Measurements from ENCODE around the gene ACOX3.

The ACOX3 gene

DNA sequence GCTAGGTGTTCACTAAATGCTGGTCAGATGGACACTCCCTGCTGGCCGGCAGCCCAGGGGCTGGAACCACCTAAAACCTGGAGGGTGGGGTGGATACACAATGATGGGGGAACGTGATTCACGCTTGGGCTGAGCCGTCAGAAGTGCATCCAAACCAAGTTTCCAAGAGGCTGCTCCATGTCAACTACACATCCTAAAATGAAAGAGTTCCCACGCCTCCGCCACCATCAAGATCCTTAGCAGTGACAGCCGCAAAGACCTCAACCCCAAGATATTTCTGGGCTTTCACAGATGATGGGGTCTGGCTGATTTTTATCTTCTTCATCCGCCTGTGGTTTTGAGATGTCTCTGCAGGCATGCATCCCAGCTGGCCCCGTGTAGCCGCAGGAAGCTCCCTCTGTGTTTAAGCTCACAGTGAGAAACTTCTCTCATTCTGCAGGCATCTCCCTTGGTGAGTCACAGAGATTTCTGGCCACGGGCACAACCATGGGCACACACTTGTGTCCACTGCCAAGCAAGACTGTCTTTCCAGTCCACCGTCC, 86.5 kb downstream of the ACOX3 start:
- no peak overlapping the region for H3K4me3 ChIP-seq (ENCODE audit: low read depth in 1 of 2, low read length in 1 of 2)

GRCh38 chr4:8353158-8353669, 87.3 kb downstream of the ACOX3 start:
- H3K4me1 ChIP-seq (ENCODE audit: control insufficient read depth in 1 of 2, insufficient read depth in 1 of 2, low read depth in 1 of 2, low read length in 1 of 2), result peaks cover 2% of the 10 kb centered on the region in 2 experiments
- no peaks in the 10 kb centered on the region for H3K9me3 ChIP-seq
- H3K27ac ChIP-seq, result no peak overlapping the region
- no peak overlapping the region for H3K4me3 ChIP-seq (ENCODE audit: low read depth in 1 of 2, low read length in 1 of 2)
- no peaks in the 10 kb centered on the region for H3K27me3 ChIP-seq
- TF ChIP-seq, protein P1, sequence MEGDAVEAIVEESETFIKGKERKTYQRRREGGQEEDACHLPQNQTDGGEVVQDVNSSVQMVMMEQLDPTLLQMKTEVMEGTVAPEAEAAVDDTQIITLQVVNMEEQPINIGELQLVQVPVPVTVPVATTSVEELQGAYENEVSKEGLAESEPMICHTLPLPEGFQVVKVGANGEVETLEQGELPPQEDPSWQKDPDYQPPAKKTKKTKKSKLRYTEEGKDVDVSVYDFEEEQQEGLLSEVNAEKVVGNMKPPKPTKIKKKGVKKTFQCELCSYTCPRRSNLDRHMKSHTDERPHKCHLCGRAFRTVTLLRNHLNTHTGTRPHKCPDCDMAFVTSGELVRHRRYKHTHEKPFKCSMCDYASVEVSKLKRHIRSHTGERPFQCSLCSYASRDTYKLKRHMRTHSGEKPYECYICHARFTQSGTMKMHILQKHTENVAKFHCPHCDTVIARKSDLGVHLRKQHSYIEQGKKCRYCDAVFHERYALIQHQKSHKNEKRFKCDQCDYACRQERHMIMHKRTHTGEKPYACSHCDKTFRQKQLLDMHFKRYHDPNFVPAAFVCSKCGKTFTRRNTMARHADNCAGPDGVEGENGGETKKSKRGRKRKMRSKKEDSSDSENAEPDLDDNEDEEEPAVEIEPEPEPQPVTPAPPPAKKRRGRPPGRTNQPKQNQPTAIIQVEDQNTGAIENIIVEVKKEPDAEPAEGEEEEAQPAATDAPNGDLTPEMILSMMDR (IDR thresholded peaks at IDR 0.05), result no peak
- no peaks in the 10 kb centered on the region for H3K36me3 ChIP-seq

More for the DNA sequence above, 86.5 kb downstream of the ACOX3 start:
- H3K27me3 ChIP-seq, result no peaks in the 10 kb centered on the region
- no peaks in the 10 kb centered on the region for H3K9me3 ChIP-seq
- TF ChIP-seq, protein P1 (IDR thresholded peaks at IDR 0.05), result no peak
- no peaks in the 10 kb centered on the region for H3K36me3 ChIP-seq
- no peak overlapping the region for H3K27ac ChIP-seq
- H3K4me1 ChIP-seq (ENCODE audit: control insufficient read depth in 1 of 2, insufficient read depth in 1 of 2, low read depth in 1 of 2, low read length in 1 of 2), result no peaks in the 10 kb centered on the region

DNA sequence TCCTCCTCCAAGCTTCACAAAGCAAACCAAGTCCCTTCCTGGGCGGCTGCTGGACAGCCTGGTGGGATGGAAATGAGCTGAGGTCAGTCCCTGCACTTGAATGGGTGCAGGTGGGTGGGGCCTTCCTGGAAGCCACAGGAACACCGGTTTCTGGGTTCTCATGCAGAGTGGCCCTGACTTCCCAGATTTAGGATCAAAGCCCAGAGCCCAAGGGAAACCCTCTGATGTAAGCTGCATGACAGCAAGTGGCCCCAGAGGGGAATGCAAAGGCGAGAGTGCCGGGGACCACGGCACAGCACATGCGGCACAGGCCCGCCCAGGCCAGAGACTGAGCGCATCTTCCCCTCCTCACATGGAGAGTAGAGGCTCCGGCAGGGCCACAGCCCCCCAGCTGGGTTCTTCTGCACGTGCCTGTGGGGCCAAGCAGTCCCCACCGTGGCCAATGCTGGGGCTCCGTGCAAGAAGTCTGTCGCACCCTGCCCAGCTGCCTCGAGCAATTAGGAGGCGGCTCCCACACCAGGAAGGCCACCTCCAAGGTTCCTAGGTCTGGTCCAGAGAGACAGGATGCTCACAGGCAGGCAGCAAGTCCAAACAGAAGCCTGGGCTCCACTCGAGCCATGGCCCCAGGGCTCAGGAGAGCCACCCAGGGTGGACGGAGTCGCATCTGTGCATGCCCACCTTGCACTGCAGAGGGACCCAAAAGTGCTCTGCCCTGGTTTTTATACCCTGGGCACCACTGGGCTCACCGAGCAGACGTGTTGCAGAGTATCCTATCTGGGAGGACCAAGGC, 88.0 kb downstream of the ACOX3 start:
- Histone ChIP-seq H3K36me3 (no peaks in the 10 kb centered on the region), H3K4me1 (ENCODE audit: control insufficient read depth in 1 of 2, insufficient read depth in 1 of 2, low read depth in 1 of 2, low read length in 1 of 2) (peaks cover 6 to 7% of the 10 kb centered on the region in 2 experiments), H3K27ac (no peak overlapping the region)

GRCh38 chr4:8351931-8352367, 88.6 kb downstream of the ACOX3 start:
- TF ChIP-seq, protein P1 (IDR thresholded peaks at IDR 0.05), result no peak
- Histone ChIP-seq H3K27ac (no peak overlapping the region), H3K4me3 (ENCODE audit: low read depth in 1 of 2, low read length in 1 of 2) (no peak overlapping the region)

More for the DNA sequence above, 88.0 kb downstream of the ACOX3 start:
- Histone ChIP-seq H3K4me3 (ENCODE audit: low read depth in 1 of 2, low read length in 1 of 2) (no peak overlapping the region), H3K9me3 (no peaks in the 10 kb centered on the region), H3K27me3 (no peaks in the 10 kb centered on the region)
- TF ChIP-seq, protein P1 (IDR thresholded peaks at IDR 0.05), result no peak

DNA sequence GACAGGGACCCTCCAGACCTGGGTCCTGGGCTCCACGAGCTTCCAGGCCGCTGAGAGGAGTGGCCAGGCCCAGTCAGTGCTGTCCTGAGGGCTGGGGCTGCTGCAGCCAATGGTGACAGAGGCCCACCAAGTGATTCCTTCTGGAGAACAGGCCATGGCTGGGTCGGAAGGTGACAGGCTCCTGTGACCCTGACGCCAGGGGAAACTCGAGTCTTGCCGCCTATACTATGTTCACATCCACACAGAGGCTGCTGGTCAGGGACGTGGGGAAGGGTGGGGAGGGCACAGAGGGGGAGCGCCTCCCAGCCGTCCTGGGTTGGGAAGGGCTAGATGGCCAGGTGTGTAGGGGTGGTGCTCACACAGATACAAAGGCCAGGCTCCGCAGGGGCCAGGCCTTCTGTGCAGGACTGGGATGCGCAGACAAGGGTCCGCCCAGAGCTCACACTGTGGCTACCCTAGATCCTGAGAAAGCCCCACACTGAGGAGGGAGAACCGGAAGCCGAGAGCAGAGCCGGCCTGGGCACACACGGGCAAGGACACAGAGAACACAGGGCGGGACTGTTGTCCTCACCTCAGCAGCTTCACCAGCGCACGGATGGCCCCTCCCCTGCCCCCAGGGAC, 89.6 kb downstream of the ACOX3 start:
- H3K27ac ChIP-seq, result no peak overlapping the region
- TF ChIP-seq, protein P1 (IDR thresholded peaks at IDR 0.05), result no peak
- no peaks in the 10 kb centered on the region for H3K27me3 ChIP-seq
- H3K4me3 ChIP-seq (ENCODE audit: low read depth in 1 of 2, low read length in 1 of 2), result no peak overlapping the region
- no peaks in the 10 kb centered on the region for H3K9me3 ChIP-seq
- peaks cover 6 to 7% of the 10 kb centered on the region in 2 experiments for H3K4me1 ChIP-seq (ENCODE audit: control insufficient read depth in 1 of 2, insufficient read depth in 1 of 2, low read depth in 1 of 2, low read length in 1 of 2)
- H3K36me3 ChIP-seq, result no peaks in the 10 kb centered on the region

More at GRCh38 chr4:8351931-8352367, 88.6 kb downstream of the ACOX3 start:
- Histone ChIP-seq H3K27me3 (no peaks in the 10 kb centered on the region), H3K9me3 (no peaks in the 10 kb centered on the region), H3K4me1 (ENCODE audit: control insufficient read depth in 1 of 2, insufficient read depth in 1 of 2, low read depth in 1 of 2, low read length in 1 of 2) (peaks cover 6 to 7% of the 10 kb centered on the region in 2 experiments), H3K36me3 (no peaks in the 10 kb centered on the region)

All from neutrophil (primary cell).